Activated CD8-positive, alpha-beta T cell treated with anti-CD3 and anti-CD28 coated beads for 36 hours (primary cell): ENCODE measurements around the gene TUSC2. TPM values are rescaled to one million over a fixed set of nuclear protein-coding genes. Genes with fewer than 3 reads are reported as not detected.

Source experiments
- ATAC-seq: fragments of 200-7000 bp; cut with Tn5 transposase; one replicate; pipeline ENCODE4 v1.10.0; 2021; ENCODE audit warnings: mild to moderate bottlenecking, moderate library complexity
- CTCF ChIA-PET: fragments of 350-600 bp; sonication (Branson Sonifier 250); formaldehyde crosslinking; loops from one replicate; lab custom pipeline; 2021; ENCODE audit warnings: antibody characterized with exemption; lab: Charles Lee
- POLR2A ChIA-PET: fragments of 350-600 bp; sonication (Branson Sonifier 250); formaldehyde crosslinking; loops from one replicate; lab custom pipeline; 2021; ENCODE audit warnings: antibody characterized with exemption; lab: Charles Lee
- DNase-seq: peaks from one replicate; pipeline ENCODE4 v3.0.0-alpha.2; 2020
- H3K27ac Mint-ChIP-seq: one replicate; pipeline ENCODE4 v1.8.0; 2021; ENCODE audit warnings: mild to moderate bottlenecking, mixed read lengths
- H3K27me3 Mint-ChIP-seq: one replicate; pipeline ENCODE4 v1.8.0; 2021; ENCODE audit warnings: mixed read lengths
- H3K36me3 Mint-ChIP-seq: one replicate; pipeline ENCODE4 v1.8.0; 2021; ENCODE audit warnings: low read depth, mixed read lengths
- H3K4me1 Mint-ChIP-seq: one replicate; pipeline ENCODE4 v1.8.0; 2021; ENCODE audit warnings: low read depth, mixed read lengths
- H3K4me3 Mint-ChIP-seq: one replicate; pipeline ENCODE4 v1.8.0; 2021; ENCODE audit warnings: mild to moderate bottlenecking, moderate library complexity, mixed read lengths
- H3K9me3 Mint-ChIP-seq: one replicate; pipeline ENCODE4 v1.8.0; 2021; ENCODE audit warnings: mixed read lengths
- intact Hi-C: fragments of 100-400 bp; cut with micrococcal nuclease; formaldehyde crosslinking; loops from one replicate; pipeline ENCODE4 v1.10.0; 2022
- total RNA-seq, 2 experiments: library from RNA; stranded (reverse); gene quantifications; one replicate each; pipeline ENCODE4 v1.2.3, GENCODE V29; 2021
- TF ChIP-seq, protein P1 (sequence below): fragments of 200-600 bp; IDR thresholded peaks from one replicate; pipeline ENCODE4 v1.8.0; 2022; ENCODE audit warnings: antibody characterized with exemption, mild to moderate bottlenecking

Gene TUSC2
- total RNA-seq, 2 experiments from 2014 or later = 16.7 to 19.5 TPM

GRCh38 chr3:50278123-50278879 lies 49.7 kb downstream of the TUSC2 start:
- ChIA-PET CTCF (interaction anchor here (1.0 to 2.1 kb wide), 6 partner anchors 14 to 52 kb away, joined by 3 to 8 read pairs (median 4); partner anchors contain the start of genes HYAL3, IFRD2 and NAA80), POLR2A (interaction anchor here (1.1 to 9.6 kb wide), 4 partner anchors 12 to 27 kb away, joined by 3 to 98 read pairs (median 6); partner anchors contain the start of genes HYAL3, IFRD2 and NAA80)

DNA sequence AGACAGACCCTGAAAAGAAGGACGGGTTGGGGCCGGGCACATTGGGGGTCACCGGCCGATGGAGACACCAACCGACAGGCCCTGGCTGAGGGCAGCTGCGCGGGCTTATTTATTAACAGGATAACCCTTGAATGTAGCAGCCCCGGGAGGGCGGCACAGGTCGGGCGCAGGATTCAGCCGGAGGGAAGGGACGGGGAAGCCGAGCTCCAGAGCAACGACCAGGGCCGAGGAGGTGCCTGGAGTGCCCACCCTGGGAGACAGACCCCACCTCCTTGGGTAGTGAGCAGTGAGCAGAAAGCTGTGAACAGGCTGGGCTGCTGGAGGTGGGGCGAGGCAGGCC lies 51.3 kb downstream of the TUSC2 start:
- Mint-ChIP-seq H3K9me3 (no peaks in the 10 kb centered on the region), H3K36me3 (peaks cover 2% of the 10 kb centered on the region), H3K4me1 (peaks cover 33% of the 10 kb centered on the region), H3K27ac (no peak overlapping the region), H3K4me3 (no peak overlapping the region), H3K27me3 (peaks cover 35% of the 10 kb centered on the region)
- TF ChIP-seq, protein P1, sequence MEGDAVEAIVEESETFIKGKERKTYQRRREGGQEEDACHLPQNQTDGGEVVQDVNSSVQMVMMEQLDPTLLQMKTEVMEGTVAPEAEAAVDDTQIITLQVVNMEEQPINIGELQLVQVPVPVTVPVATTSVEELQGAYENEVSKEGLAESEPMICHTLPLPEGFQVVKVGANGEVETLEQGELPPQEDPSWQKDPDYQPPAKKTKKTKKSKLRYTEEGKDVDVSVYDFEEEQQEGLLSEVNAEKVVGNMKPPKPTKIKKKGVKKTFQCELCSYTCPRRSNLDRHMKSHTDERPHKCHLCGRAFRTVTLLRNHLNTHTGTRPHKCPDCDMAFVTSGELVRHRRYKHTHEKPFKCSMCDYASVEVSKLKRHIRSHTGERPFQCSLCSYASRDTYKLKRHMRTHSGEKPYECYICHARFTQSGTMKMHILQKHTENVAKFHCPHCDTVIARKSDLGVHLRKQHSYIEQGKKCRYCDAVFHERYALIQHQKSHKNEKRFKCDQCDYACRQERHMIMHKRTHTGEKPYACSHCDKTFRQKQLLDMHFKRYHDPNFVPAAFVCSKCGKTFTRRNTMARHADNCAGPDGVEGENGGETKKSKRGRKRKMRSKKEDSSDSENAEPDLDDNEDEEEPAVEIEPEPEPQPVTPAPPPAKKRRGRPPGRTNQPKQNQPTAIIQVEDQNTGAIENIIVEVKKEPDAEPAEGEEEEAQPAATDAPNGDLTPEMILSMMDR = no peak
- POLR2A ChIA-PET = interaction anchor here (1.5 to 9.6 kb wide), 2 partner anchors 13 to 82 kb away, joined by 3 to 98 read pairs; partner anchors contain the start of gene IFRD2
- DNase-seq = no peak
- ATAC-seq = no peak
- CTCF ChIA-PET = interaction anchor here (1.6 to 4.4 kb wide), 3 partner anchors 17 to 83 kb away, joined by 6 to 36 read pairs (median 8); no protein-coding TSS in a partner anchor
- intact Hi-C loops = no loop called here

More at GRCh38 chr3:50278123-50278879, 49.7 kb downstream of the TUSC2 start:
- TF ChIP-seq, protein P1 = no peak
- H3K4me1 Mint-ChIP-seq = peaks cover 24% of the 10 kb centered on the region
- no peak overlapping the region for H3K27ac Mint-ChIP-seq
- no peaks in the 10 kb centered on the region for H3K9me3 Mint-ChIP-seq
- DNase-seq (no peak), ATAC-seq (no peak)
- intact Hi-C loops = loop anchor here (2.0 kb wide), 1 partner anchor 86 kb away; no protein-coding TSS in a partner anchor
- peaks cover 2% of the 10 kb centered on the region for H3K36me3 Mint-ChIP-seq
- no peak overlapping the region for H3K4me3 Mint-ChIP-seq
- H3K27me3 Mint-ChIP-seq = peaks cover 30% of the 10 kb centered on the region

DNA sequence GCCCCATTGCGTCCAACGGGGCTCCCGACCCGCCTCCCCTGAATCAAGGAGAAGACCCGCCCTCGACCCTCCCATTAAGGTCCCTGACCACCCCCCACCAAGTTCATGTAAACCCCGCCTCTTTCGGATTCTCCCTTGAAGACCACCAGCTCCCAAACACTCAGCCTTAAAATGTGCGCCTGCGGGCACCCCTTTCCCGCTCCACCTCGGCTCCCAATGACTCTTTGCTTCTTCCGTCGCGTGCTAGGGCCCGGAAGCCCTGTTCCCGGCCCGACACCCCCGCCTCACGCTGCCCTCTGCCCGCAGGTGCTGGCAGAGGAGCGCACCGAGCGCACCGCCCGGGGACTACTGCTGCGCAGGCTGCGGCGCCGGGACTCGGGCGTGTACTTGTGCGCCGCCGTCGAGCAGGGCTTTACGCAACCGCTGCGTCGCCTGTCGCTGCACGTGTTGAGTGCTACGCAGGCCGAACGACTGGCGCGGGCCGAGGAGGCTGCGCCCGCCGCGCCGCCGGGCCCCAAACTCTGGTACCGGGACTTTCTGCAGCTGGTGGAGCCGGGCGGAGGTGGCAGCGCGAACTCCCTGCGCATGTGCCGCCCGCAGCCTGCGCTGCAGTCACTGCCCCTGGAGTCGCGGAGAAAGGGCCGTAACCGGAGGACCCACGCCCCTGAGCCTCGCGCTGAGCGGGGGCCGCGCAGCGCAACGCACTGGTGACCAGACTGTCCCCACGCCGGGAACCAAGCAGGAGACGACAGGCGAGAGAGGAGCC lies 51.8 kb downstream of the TUSC2 start:
- POLR2A ChIA-PET = interaction anchor here (0.7 to 9.6 kb wide), 5 partner anchors 14 to 81 kb away, joined by 3 to 98 read pairs (median 4); partner anchors contain the start of genes HYAL3, IFRD2, NAA80 and TUSC2

GRCh38 chr3:50275141-50275995 lies 52.7 kb downstream of the TUSC2 start:
- ChIA-PET POLR2A (interaction anchor here (1.0 to 9.6 kb wide), 8 partner anchors 9 to 52 kb away, joined by 3 to 98 read pairs (median 4); partner anchors contain the start of genes HYAL3, IFRD2, NAA80 and TUSC2), CTCF (interaction anchor here (0.7 to 4.4 kb wide), 21 partner anchors 9 to 82 kb away, joined by 3 to 36 read pairs (median 4); partner anchors contain the start of genes GNAI2 and IFRD2)
- DNase-seq (no peak), ATAC-seq (no peak)
- intact Hi-C loops = no loop called here
- TF ChIP-seq, protein P1 = no peak
- Mint-ChIP-seq H3K4me3 (peak overlapping the region; percentile 42), H3K27me3 (peaks cover 35% of the 10 kb centered on the region), H3K4me1 (peaks cover 33% of the 10 kb centered on the region), H3K27ac (no peak overlapping the region), H3K9me3 (no peaks in the 10 kb centered on the region), H3K36me3 (peaks cover 2% of the 10 kb centered on the region)

More for the DNA sequence above, 51.8 kb downstream of the TUSC2 start:
- CTCF ChIA-PET = interaction anchor here (1.3 to 4.4 kb wide), 5 partner anchors 12 to 82 kb away, joined by 3 to 36 read pairs (median 6); no protein-coding TSS in a partner anchor
- Mint-ChIP-seq H3K4me3 (peak overlapping the region; percentile 42), H3K36me3 (peaks cover 2% of the 10 kb centered on the region), H3K9me3 (no peaks in the 10 kb centered on the region), H3K27ac (no peak overlapping the region), H3K27me3 (peaks cover 35% of the 10 kb centered on the region), H3K4me1 (peaks cover 33% of the 10 kb centered on the region)
- peak; percentile 60 for DNase-seq
- TF ChIP-seq, protein P1 = no peak
- ATAC-seq = peak; percentile 11
- intact Hi-C loops = no loop called here

Other genes starting within 250 kb of the TUSC2 start
- 100 to 1,000 TPM; 103 to 106 TPM for gene RBM5, start 239.3 kb downstream of the TUSC2 start, total RNA-seq
- gene SEMA3F, start 172.9 kb downstream of the TUSC2 start, total RNA-seq = under 1 TPM; 0.34 to 0.43 TPM
- under 1 TPM; 0.11 to 0.23 TPM for gene GNAT1, start 136.6 kb downstream of the TUSC2 start, total RNA-seq
- gene SLC38A3, start 123.0 kb downstream of the TUSC2 start, total RNA-seq = under 1 TPM in 1 of 2 experiments, not detected in 1; 0.22 TPM
- 100 to 1,000 TPM; 238 to 242 TPM for gene GNAI2, start 92.0 kb downstream of the TUSC2 start, total RNA-seq
- gene SEMA3B, start 59.1 kb downstream of the TUSC2 start, total RNA-seq = 1 to 10 TPM; 1.6 to 2.3 TPM
- not detected for gene LSMEM2, start 49.1 kb downstream of the TUSC2 start, total RNA-seq
- gene IFRD2, start 35.8 kb downstream of the TUSC2 start, total RNA-seq = 100 to 1,000 TPM; 132 to 133 TPM
- 1 to 10 TPM; 3.3 to 4.1 TPM for gene HYAL3, start 28.8 kb downstream of the TUSC2 start, total RNA-seq
- gene NAA80, start 28.8 kb downstream of the TUSC2 start, total RNA-seq = 10 to 100 TPM; 23.2 to 23.4 TPM
- not detected for gene HYAL1, start 24.6 kb downstream of the TUSC2 start, total RNA-seq
- 1 to 10 TPM; 3.9 to 4.1 TPM for gene HYAL2, start 5.5 kb downstream of the TUSC2 start, total RNA-seq
- gene RASSF1, start 12.6 kb upstream of the TUSC2 start, total RNA-seq = 10 to 100 TPM; 75.8 to 76.5 TPM
- gene ZMYND10, start 17.5 kb upstream of the TUSC2 start, total RNA-seq = 1 to 10 TPM; 1.5 to 2.6 TPM
- gene NPRL2, start 22.6 kb upstream of the TUSC2 start, total RNA-seq = 10 to 100 TPM; 41.3 to 44.7 TPM
- gene CYB561D2, start 22.6 kb upstream of the TUSC2 start, total RNA-seq = 10 to 100 TPM; 17.1 to 18.2 TPM
- 10 to 100 TPM; 15.2 to 16.8 TPM for gene TMEM115, start 31.3 kb upstream of the TUSC2 start, total RNA-seq
- gene CACNA2D2, start 175.4 kb upstream of the TUSC2 start, total RNA-seq = 1 to 10 TPM; 1.6 to 2.1 TPM
- 10 to 100 TPM; 37.9 to 41.3 TPM for gene C3orf18, start 239.5 kb upstream of the TUSC2 start, total RNA-seq
- 100 to 1,000 TPM in 1 of 2 experiments, 10 to 100 TPM in 1; 97.1 to 101 TPM for gene HEMK1, start 241.3 kb upstream of the TUSC2 start, total RNA-seq